Spleen (tissue), 11 donors: Measurements from ENCODE around the gene RSPO3. TPM values are rescaled to one million over a fixed set of nuclear protein-coding genes. Genes with fewer than 3 reads are reported as not detected.

Source experiments
- DNase-seq: peaks from one replicate; pipeline ENCODE4 v3.0.0-alpha.2; 2020
- H3K27ac ChIP-seq, 8 donors: fragments of 200-600 bp; sonication (generic) in 7 of 8; 1 replicate in 4 of 8; 2 replicates in 4 of 8; pipeline versions ENCODE4 v1.5.0 to v1.8.0; 2016 to 2021; ENCODE audit warnings: inconsistent platforms in 4 of 8, mild to moderate bottlenecking in 4 of 8, moderate library complexity in 1 of 8
- H3K27me3 ChIP-seq, 7 donors: fragments of 200-600 bp; sonication (generic) in 6 of 7; replicated peaks in 1 of 7; 1 replicate in 4 of 7; 2 replicates in 3 of 7; pipeline versions ENCODE4 v1.5.0 to v1.8.0; 2016 to 2021; ENCODE audit warnings: inconsistent platforms in 3 of 7, mild to moderate bottlenecking in 1 of 7
- H3K36me3 ChIP-seq, 6 donors: fragments of 200-600 bp; sonication (generic) in 5 of 6; 1 replicate in 4 of 6; 2 replicates in 2 of 6; pipeline versions ENCODE4 v1.5.0 to v1.8.0; 2016 to 2021; ENCODE audit warnings: inconsistent platforms in 2 of 6
- H3K4me1 ChIP-seq, 6 donors: fragments of 200-600 bp; sonication (generic) in 5 of 6; 1 replicate in 3 of 6; 2 replicates in 3 of 6; pipeline versions ENCODE4 v1.5.0 to v1.8.0; 2016 to 2021; ENCODE audit warnings: inconsistent platforms in 3 of 6
- H3K4me3 ChIP-seq, 8 donors: fragments of 200-600 bp; sonication (generic) in 7 of 8; 1 replicate in 4 of 8; 2 replicates in 4 of 8; pipeline versions ENCODE4 v1.5.0 to v1.8.0; 2016 to 2021; ENCODE audit warnings: inconsistent platforms in 4 of 8, mild to moderate bottlenecking in 4 of 8, moderate library complexity in 2 of 8
- H3K9me3 ChIP-seq, 8 donors: fragments of 200-600 bp; sonication (generic) in 7 of 8; 1 replicate in 4 of 8; 2 replicates in 4 of 8; pipeline versions ENCODE4 v1.5.0 to v1.8.0; 2016 to 2021; ENCODE audit warnings: inconsistent platforms in 4 of 8
- CTCF ChIP-seq, 11 experiments: fragments of 200-600 bp in 7 of 11; fragments of 450-650 bp in 4 of 11; sonication (generic) in 4 of 11; IDR thresholded peaks in 8 of 11; conservative IDR thresholded peaks in 3 of 11; 1 replicate in 7 of 11; 2 replicates in 4 of 11; pipeline versions ENCODE4 v1.4.0 to v1.8.0; 2016 to 2021; ENCODE audit warnings: antibody characterized with exemption in 11 of 11, inconsistent platforms in 4 of 11, mild to moderate bottlenecking in 1 of 11
- POLR2A ChIP-seq, 3 donors: fragments of 450-650 bp; IDR thresholded peaks; one replicate each; pipeline ENCODE4 v1.5.1; 2017; ENCODE audit warnings: antibody characterized with exemption in 3 of 3, mild to moderate bottlenecking in 1 of 3
- POLR2AphosphoS5 ChIP-seq, 3 donors: sonication (generic); formaldehyde crosslinking; IDR thresholded peaks; one replicate each; pipeline ENCODE4 v1.5.1; 2017; ENCODE audit warnings: antibody characterized with exemption in 3 of 3
- WGBS, 5 donors: extraction: QIAGEN DNeasy Blood & Tissue Kit in 3 of 5; methylation state at CpG; one replicate each; pipeline versions ENCODE4 v1.1.5 to v1.1.7; 2013 to 2018; 5-methylcytosine and 5-hydroxymethylcytosine counted together
- intact Hi-C: fragments of 100-400 bp; cut with DNase I; formaldehyde crosslinking; loops from one replicate; pipeline ENCODE4 v1.15.0; 2023; ENCODE audit warnings: low total_unique reads
- polyA plus RNA-seq, 3 donors: library from polyadenylated mRNA; stranded (reverse); fragments of 200-250 nt; gene quantifications; one replicate each; pipeline ENCODE4 v1.2.1, GENCODE V29; 2013
- total RNA-seq, 7 donors: library from RNA; depleted of rRNA in 3 of 7; stranded (reverse); fragments of >200 nt in 3 of 7; fragmentation: NEBNext Ultra II Directional in 4 of 7; extraction: Animal tissue kit (Norgen Biotek cat#: 25700) in 4 of 7; gene quantifications; one replicate each; pipeline versions ENCODE4 v1.1.0 to v1.2.1, GENCODE V29; 2016 to 2021
- donor health status: healthy with polysubstance abuse.
- donor health status: DM: no; HTN: no; CAD: no; lungs with moderate emphysema.
- donor health status: DM: no; HTN: no; CAD: no.
- donor health status: Bipolar disorder and iron deficiency.
- donor health status: healthy.
- donor health status: DM: no; HTN: no; CAD: no.
- donor health status: DM: yes; HTN: yes; CAD: no.

The RSPO3 gene
- total and polyA plus RNA-seq, 10 donors, result 0.65 to 8.2 (median 1.5) TPM; not detected in 1

GRCh38 chr6:127120023-127120786 lies 1.7 kb downstream of the RSPO3 start:
- WGBS, 5 donors, result 1 to 6% (median 3%) methylated on average over 24 to 37 of the region's 37 CpGs
- Histone ChIP-seq H3K27me3 (peaks cover 4 to 97% (median 42%) of the 10 kb centered on the region in 7 donors), H3K4me1 (peaks cover 15 to 39% (median 32%) of the 10 kb centered on the region in 6 donors), H3K27ac (peak overlapping the region in 1 of 8 donors; percentile 1), H3K4me3 (peak overlapping the region in 7 of 8 donors; percentile 33 to 69 (median 48)), H3K36me3 (no peaks in the 10 kb centered on the region), H3K9me3 (no peaks in the 10 kb centered on the region)
- DNase-seq, result no peak
- TF ChIP-seq POLR2AphosphoS5 (IDR thresholded peaks at IDR 0.05), result no peak
- no peak for TF ChIP-seq POLR2A (IDR thresholded peaks at IDR 0.05)
- TF ChIP-seq CTCF (IDR thresholded peaks at IDR 0.05 in 8 of 11, conservative IDR thresholded peaks at IDR 0.05 in 3 of 11), result no peak
- intact Hi-C loops, result no loop called here

- TF ChIP-seq POLR2AphosphoS5 (IDR thresholded peaks at IDR 0.05), result no peak
- peak in 10 of 11 experiments; percentile 16 to 62 (median 42) for TF ChIP-seq CTCF (IDR thresholded peaks at IDR 0.05 in 8 of 11, conservative IDR thresholded peaks at IDR 0.05 in 3 of 11)
- TF ChIP-seq POLR2A (IDR thresholded peaks at IDR 0.05), result no peak
Observed at GRCh38 chr6:127120787-127121636, 2.5 kb downstream of the RSPO3 start.

GRCh38 chr6:127121637-127121960 lies 3.1 kb downstream of the RSPO3 start:
- no peak overlapping the region for H3K27ac ChIP-seq
- intact Hi-C loops, result no loop called here
- no peak for DNase-seq
- TF ChIP-seq CTCF (IDR thresholded peaks at IDR 0.05 in 8 of 11, conservative IDR thresholded peaks at IDR 0.05 in 3 of 11) (peak in 1 of 11 experiments; percentile 25), POLR2A (IDR thresholded peaks at IDR 0.05) (no peak), POLR2AphosphoS5 (IDR thresholded peaks at IDR 0.05) (no peak)
- 13 to 18% (median 14%) methylated on average over 3 of the region's 3 CpGs for WGBS, 5 donors
- H3K4me1 ChIP-seq, result peaks cover 15 to 39% (median 32%) of the 10 kb centered on the region in 6 donors
- H3K9me3 ChIP-seq, result no peaks in the 10 kb centered on the region
- peaks cover 4 to 89% (median 41%) of the 10 kb centered on the region in 7 donors for H3K27me3 ChIP-seq
- no peaks in the 10 kb centered on the region for H3K36me3 ChIP-seq
- no peak overlapping the region for H3K4me3 ChIP-seq

More at GRCh38 chr6:127120787-127121636, 2.5 kb downstream of the RSPO3 start:
- Histone ChIP-seq H3K9me3 (no peaks in the 10 kb centered on the region), H3K27me3 (peaks cover 4 to 95% (median 42%) of the 10 kb centered on the region in 7 donors), H3K4me3 (peak overlapping the region in 6 of 8 donors; percentile 39 to 69 (median 50)), H3K27ac (no peak overlapping the region), H3K4me1 (peaks cover 15 to 39% (median 32%) of the 10 kb centered on the region in 6 donors), H3K36me3 (no peaks in the 10 kb centered on the region)
- intact Hi-C loops, result no loop called here
- peak; percentile 83 for DNase-seq
- WGBS, 5 donors, result 2 to 9% (median 7%) methylated on average over 14 to 35 of the region's 35 CpGs

- TF ChIP-seq CTCF (IDR thresholded peaks at IDR 0.05 in 8 of 11, conservative IDR thresholded peaks at IDR 0.05 in 3 of 11) (no peak), POLR2A (IDR thresholded peaks at IDR 0.05) (no peak), POLR2AphosphoS5 (IDR thresholded peaks at IDR 0.05) (no peak)
- intact Hi-C loops, result no loop called here
- no peak overlapping the region for H3K27ac ChIP-seq
Observed at GRCh38 chr6:127124172-127124571, 5.7 kb downstream of the RSPO3 start.

More at GRCh38 chr6:127124172-127124571, 5.7 kb downstream of the RSPO3 start:
- Histone ChIP-seq H3K4me3 (no peak overlapping the region), H3K36me3 (no peaks in the 10 kb centered on the region), H3K27me3 (peaks cover 4 to 71% (median 24%) of the 10 kb centered on the region in 7 donors), H3K9me3 (no peaks in the 10 kb centered on the region), H3K4me1 (peaks cover 15 to 25% (median 22%) of the 10 kb centered on the region in 6 donors)
- DNase-seq, result no peak
